GM21528 (cell line): Measurements from ENCODE around the gene IFITM2.
"Not testable (repeated sequence)": the region's sequence is repeated elsewhere in the genome, so short reads cannot be mapped to it uniquely, and the experiment has no call there.

Source experiments
- ATAC-seq: cut with Tn5 transposase; IDR thresholded peaks from one replicate; pipeline ENCODE4 v1.9.1; 2021; ENCODE audit warnings: mild to moderate bottlenecking, moderate library complexity; ENCODE audit not compliant: unreplicated experiment, low FRiP score

Gene IFITM2

GRCh38 chr11:319121-319887 lies 11.7 kb downstream of the IFITM2 start:
- not testable (repeated sequence) for ATAC-seq

- not testable (repeated sequence) for ATAC-seq
Measured at GRCh38 chr11:319888-320273, 12.3 kb downstream of the IFITM2 start.

- no peak for ATAC-seq
Measured at GRCh38 chr11:324156-324555, 16.5 kb downstream of the IFITM2 start.

GRCh38 chr11:324593-325517 lies 17.2 kb downstream of the IFITM2 start:
- ATAC-seq, result not testable (repeated sequence)

- ATAC-seq, result no peak
Measured at GRCh38 chr11:325796-326591, 18.4 kb downstream of the IFITM2 start.

- ATAC-seq, result peak; percentile 15
Measured at GRCh38 chr11:326592-326841, 18.9 kb downstream of the IFITM2 start.

- ATAC-seq, result peak; percentile 64
Measured at GRCh38 chr11:326842-327580, 19.4 kb downstream of the IFITM2 start.

- no peak for ATAC-seq
Measured at GRCh38 chr11:327581-327923, 19.9 kb downstream of the IFITM2 start.

GRCh38 chr11:328012-328411 lies 20.4 kb downstream of the IFITM2 start:
- no peak for ATAC-seq

- not testable (repeated sequence) for ATAC-seq
Measured at GRCh38 chr11:328516-329100, 21.0 kb downstream of the IFITM2 start.

GRCh38 chr11:329886-330253 lies 22.3 kb downstream of the IFITM2 start:
- ATAC-seq, result no peak

- ATAC-seq, result no peak
Measured at GRCh38 chr11:330307-330693, 22.7 kb downstream of the IFITM2 start.

GRCh38 chr11:330694-331357 lies 23.2 kb downstream of the IFITM2 start:
- ATAC-seq, result no peak

- no peak for ATAC-seq
Measured at GRCh38 chr11:331358-332060, 23.9 kb downstream of the IFITM2 start.

GRCh38 chr11:332651-333480 lies 25.2 kb downstream of the IFITM2 start:
- ATAC-seq, result no peak

GRCh38 chr11:333616-334263 lies 26.1 kb downstream of the IFITM2 start:
- not testable (repeated sequence) for ATAC-seq

GRCh38 chr11:334264-334994 lies 26.8 kb downstream of the IFITM2 start:
- ATAC-seq, result no peak
